CD4-positive, alpha-beta T cell treated with Interleukin-1 beta for 1 hour (primary cell): Measurements from ENCODE around the gene SFT2D2.
A peak's percentile ranks its signal among the peaks of the same experiment; 100 is the strongest.
"Not testable (repeated sequence)": the region's sequence is repeated elsewhere in the genome, so short reads cannot be mapped to it uniquely, and the experiment has no call there.

Experiments
- DNase-seq, 2 donors: peaks; one replicate each; pipeline ENCODE4 v3.0.0-alpha.2; 2020 to 2022

The SFT2D2 gene

DNA sequence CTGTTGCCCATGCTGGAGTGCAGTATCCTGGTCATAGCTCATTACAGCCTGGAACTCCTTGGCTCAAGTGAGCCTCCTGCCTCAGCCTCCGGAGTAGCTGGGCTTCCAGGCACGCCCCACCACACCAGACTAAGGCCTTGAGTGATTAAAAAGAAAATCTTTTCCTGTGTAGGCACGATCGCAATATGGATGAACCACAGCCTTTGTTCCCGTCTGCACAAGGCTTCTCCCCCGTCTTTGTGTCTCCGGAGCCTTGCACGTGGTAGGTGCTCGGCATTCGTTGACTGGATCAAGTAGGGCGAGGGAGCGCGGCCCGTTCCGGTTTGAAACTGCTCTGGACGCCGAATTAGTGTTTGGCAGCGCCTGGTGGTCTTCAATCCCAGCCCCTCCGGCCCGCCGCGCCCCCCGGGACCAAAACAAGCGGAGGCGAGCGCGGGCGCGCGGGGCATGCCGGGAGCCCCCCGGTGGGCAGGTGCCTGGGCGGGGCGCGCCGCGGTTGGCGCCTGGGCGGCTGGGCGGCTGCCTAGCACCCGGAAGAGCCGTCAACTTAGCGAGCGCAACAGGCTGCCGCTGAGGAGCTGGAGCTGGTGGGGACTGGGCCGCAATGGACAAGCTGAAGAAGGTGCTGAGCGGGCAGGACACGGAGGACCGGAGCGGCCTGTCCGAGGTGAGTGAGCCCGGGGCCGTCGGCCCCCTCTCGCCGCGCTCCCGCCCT, at the start of gene SFT2D2:
SFT2D2 (plus strand) TSS at position 529 of the 715 bp plus-strand sequence; CDS start at position 605, 76 bp downstream.
- peak; percentile 75 to 77 for DNase-seq

DNA sequence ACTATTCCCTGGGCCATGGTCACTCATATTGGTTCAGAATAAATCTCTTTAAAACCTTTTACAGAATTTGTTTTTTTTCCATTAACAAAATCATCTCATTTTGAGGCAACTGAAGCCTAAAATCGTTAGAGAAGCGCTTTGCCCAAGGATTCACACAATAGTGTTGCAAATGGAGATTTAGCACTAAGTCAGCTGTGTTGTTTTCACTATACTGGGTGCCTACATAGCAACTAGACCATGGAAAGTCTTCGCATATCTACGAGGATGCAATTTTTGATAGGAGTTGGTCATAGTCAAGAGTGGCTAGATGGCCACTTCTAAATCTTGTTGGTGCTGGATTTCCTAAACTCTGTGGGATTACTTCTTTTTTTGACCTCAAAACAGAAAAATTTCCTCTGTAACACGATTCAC, 47.6 kb upstream of the SFT2D2 start:
- DNase-seq, result no peak

DNA sequence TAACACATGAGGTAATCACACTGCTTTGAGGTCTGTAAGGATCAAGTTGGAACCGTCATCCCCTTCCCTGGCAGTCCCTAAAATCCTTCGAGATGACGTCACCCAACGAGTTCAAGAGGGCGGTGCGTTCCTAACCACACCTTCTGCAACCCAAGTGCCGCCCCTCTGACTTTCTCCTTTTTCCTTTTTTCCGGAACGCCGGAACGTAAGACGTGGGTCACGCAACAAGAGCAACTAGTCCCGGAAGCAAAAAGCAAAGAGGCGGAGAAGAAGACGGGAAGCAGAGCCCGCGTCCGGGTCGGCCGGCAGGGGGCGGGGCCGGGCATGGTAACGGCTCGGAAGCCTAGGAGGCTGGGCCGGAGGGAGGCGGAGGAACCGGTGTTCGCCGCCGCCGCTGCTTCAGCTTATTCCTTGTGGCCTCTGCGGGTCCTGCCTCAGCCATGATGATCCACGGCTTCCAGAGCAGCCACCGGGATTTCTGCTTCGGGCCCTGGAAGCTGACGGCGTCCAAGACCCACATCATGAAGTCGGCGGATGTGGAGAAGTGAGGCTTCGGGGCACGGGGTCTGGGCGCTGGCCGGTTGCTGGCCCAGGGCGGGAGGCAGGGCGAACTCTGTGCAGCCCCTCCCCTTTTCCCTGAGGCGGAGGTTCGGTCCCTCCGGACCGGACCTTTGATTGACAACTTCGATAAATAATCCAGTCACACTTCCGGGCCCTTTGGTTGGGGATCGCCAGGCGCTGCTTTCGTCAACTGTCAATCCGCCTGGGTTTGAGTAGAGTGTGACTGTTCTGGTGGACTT, 47.0 kb upstream of the SFT2D2 start, which contains the start of gene TIPRL:
TIPRL (plus strand) TSS at position 325 of the 800 bp plus-strand sequence; CDS start at position 441, 116 bp downstream.
- DNase-seq, result peak; percentile 93 to 94

DNA sequence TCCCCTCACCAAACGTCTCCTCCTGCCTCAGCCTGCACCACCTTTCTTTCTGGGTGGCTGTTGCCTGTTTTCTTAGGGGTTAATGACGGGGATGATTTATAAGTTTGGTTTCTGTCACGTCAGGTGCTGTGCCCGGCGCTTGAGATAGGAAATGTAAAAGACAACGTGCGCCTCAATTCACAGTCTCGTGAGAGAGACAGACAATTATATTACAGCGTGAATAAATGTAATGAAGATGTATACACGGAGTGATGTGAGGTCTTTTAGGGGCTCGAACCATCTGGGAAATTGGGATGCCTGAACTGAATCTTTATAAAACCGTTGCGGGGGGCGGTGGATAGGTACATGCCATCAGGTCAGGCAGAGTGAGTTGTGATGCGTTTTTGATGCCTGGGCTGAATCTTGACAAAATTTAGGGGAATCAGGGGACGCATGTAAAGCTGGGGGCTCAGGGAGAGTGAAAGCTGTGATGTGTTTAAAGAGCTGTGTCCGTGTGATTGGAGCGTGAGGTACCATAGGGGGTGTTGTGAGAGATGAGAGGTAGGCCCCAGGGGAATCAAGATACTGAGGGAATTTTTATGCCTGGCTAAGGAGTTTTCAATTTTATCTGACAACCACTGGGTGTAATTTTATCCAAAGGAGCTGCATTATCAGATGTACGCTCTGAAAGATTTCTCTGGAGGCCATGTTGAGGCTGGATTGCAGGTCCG, 46.2 kb upstream of the SFT2D2 start:
- DNase-seq, result no peak

DNA sequence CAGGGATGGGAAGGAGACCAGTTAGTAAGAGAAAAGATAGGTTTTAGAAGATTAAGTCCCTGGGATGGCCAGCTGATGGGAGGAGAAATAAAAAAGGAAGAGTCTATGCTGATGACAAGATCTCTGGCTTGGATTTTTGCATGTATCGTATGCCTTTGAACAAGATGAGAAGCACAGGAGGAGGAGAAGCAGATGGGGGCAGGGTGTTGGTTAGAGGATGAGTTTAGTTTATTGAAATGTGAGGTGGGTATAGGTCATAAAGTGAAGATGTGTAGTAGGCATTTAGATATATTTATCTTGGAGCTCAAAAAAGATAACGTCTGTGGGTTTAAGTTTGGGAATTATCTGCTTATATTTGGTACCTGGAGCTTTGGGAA, 45.7 kb upstream of the SFT2D2 start:
- peak in 1 of 2 donors; percentile 4 for DNase-seq

DNA sequence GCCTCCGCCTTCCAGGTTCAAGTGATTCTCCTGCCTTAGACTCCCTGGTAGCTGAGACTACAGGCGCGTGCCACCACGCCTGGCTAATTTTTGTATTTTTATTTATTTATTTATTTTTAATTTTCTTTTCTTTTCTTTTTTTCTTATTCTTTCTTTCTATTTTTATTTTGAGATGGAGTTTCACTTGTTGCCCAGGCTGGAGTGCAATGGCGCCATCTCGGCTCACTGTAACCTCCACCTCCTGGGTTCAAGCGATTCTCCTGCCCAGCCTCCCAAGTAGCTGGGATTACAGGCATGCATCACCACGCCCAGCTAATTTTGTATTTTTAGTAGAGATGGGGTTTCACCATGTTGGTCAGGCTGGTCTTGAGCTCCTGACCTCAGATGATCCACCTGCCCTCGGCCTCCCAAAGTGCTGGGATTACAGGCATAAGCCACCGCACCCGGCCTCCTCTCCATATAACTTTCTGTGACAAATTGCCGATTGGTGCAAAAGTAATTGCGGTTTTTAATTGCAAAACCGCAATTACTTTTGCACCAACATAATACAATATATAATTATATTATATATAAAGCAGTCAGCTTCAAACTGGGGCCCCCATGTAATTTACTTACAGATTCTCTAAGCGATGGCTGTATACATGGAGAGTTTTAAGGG, 44.6 kb upstream of the SFT2D2 start:
- not testable (repeated sequence) for DNase-seq

DNA sequence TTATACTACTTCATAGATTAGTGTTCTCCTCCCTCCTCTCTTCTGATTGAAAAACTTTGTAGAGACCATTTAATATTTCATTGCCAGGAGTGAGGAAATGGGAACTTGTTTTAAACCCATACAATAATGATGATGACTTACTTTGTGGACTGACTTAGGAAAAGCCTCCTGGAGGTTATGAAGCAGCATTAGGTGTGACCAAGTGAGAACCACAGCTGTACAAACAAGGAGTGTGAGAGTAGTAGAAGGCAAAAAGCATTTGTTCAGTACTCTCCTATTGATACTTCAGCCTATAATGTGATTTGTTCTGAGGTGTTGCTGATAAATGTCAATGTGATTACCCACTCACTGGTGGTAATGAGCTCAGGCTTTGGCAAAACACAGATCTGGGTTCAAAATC, 38.6 kb upstream of the SFT2D2 start:
- no peak for DNase-seq

DNA sequence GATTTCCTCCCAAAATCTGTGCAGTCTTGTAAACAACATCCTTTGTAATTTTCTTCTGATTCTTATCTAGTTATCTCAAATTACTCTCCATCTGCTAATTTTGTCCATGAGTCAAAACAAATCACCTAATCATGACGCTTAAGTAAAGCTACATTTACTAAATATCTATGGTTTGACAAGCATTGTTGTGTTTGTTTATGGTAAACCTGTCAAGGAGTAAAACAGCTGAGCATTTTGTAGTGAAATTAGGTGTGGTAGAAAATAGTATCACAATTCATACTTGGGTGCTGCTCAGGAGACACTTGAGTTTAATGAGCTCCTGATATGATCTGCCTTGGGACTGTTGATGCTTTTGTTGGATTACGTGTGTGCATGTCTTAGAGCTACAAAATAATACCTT, 35.4 kb upstream of the SFT2D2 start:
- DNase-seq, result no peak

DNA sequence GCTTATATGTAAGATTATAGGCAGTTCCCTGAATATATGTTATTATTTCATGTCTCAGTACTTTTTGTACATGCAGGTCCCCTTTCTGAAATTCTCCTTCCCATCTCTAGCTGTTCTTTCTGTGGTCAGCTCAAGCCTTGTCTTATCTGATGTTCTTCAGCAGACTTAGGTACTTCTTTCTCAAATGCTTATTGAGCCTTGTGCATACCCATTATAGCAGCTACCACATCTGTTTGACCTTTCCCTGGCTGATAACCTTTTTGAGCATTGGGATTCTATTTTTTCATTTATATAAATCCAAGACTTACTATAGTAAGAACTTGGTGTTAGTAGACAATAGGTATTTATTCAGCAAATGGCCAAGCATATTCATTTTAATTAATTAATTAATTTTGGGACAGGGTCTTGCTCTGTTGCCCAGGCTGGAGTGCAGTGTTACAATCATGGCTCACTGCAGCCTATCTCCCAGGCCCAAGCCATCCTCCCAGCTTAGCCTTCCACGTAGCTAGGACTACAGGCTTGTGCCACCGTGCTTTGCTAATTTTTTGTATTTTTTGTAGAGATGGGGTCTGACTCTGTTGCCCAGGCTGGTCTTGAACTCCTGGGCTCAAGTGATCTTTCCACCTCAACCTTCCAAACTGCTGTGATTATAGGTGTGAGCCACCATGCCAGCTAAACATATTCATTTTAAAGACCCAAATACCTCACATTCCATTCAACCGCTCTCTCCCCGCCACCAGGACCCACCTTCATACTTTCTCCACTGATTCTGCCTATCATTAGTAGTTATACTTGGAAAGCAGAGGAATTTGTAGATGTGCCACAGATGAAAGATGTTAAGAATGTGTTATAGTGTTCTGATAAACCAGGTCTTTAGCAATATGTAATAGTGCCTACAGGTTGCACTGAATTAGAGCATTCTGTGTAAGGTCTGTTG, 30.3 kb upstream of the SFT2D2 start:
- DNase-seq, result no peak

DNA sequence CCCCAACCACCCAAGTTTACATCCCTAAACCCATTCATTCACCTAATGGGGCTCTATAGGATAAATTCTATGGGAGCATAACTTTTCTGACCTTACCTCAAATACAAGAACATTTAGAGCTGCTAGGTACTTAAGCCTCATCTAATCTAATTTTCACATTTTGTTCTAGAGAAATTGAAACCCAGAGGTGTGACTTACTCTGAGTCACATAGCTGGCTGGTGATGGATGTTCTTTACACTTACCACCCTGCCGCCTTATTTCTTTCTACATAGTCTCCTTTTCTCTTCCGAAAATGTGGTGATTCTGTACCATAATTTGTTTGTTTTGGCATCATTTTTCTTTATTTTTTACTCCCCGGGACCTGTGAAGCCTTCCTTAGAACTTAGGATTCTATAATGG, 26.7 kb upstream of the SFT2D2 start:
- DNase-seq, result no peak

DNA sequence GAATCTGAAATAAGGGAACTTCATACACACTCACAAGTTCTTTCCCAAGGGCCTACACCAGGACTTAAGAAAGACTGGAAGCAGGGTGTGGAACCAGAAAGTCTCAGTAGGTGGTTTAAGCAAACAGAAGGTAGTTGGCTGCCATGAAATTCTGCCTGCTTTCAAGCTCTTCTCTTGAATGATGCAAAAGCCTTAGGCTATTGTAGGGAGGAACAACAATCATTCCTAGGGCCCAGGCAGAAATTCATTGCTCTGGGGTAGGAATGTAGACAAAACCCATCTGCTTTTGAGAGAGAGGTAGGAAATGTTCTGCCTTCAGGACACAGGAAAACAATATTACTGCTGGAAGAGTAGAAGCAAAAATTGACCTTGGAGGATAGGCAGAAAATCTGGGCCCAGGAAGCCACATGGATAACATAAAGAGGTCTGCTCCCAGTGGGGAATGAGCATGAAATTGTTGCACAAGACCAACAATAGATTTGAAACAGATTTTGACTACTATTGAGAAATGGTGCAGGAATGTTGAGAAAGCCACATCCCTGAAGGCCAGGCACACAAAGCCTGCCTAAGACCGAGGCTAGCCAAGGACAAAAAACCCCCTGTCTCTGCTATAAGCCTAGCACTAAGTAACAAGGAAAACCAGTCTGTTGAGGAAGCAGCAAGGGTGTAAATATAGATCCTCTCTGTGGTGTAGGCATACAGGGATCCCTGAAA, 22.7 kb upstream of the SFT2D2 start:
- no peak for DNase-seq

DNA sequence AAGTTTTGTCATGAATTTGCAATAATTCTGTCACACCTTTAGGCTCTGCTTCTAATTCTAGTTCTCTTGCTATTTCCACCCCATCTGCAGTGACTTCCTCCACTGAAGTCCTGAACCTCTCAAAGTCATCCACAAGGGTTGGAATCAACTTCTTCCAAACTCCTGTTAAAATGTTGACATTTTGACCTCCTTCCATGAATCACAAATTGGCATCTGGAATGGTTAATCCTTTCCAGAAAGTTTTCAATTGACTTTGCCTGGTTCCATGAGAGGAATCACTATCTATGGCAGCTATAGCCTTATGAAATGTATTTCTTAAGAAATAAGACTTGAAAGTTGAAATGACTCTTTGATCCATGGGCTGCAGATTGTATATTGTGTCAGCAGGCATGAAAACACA, 19.7 kb upstream of the SFT2D2 start:
- no peak for DNase-seq

DNA sequence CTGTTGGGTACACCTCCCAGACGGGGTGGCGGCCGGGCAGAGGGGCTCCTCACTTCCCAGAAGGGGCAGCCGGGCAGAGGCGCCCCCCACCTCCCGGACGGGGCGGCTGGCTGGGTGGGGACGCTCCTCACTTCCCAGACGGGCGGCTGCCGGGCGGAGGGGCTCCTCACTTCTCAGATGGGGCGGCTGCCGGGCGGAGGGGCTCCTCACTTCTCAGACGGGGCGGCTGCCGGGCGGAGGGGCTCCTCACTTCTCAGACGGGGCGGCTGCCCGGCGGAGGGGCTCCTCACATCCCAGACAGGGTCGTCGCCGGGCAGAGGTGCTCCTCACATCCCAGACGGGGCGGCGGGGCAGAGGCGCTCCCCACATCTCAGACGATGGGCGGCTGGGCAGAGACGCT, 18.1 kb upstream of the SFT2D2 start:
- not testable (repeated sequence) for DNase-seq

DNA sequence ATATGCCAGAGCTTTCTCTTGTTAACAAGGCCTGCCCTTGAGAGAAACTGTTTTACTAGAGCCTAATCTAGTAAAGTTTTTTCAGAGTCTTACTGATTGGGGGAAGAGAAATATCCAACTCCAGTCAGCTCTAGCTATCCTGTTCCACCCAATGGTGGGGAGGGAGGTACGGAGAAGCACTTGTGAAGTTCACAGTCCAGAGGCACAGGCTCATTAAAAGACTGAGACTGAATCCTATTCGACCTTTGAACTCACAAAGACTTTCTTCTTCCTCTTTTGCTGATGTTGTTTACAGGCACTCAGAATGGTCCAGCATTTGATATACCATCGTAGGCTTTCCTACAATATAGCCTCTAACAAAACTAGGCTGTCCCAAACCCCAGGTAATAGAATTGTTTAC, 15.5 kb upstream of the SFT2D2 start:
- no peak for DNase-seq

DNA sequence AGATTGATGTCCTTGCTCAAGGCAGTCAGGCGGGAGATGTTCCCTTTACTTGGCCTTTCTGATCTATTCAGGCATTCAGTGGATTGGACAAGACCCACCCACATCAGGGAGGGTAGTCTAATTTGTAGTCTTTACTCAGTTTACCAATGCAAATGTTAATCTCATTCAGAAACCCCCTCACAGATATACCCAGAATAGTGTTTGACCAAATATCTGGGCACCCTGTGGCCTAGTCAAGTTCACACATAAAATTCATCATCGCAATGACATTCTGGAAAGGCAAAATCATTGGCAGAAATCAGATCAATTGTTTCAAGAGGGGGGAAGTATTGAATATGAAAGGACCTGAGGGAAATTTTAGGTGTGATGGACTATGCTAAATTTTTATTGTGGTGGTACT, 12.5 kb upstream of the SFT2D2 start:
- DNase-seq, result no peak

DNA sequence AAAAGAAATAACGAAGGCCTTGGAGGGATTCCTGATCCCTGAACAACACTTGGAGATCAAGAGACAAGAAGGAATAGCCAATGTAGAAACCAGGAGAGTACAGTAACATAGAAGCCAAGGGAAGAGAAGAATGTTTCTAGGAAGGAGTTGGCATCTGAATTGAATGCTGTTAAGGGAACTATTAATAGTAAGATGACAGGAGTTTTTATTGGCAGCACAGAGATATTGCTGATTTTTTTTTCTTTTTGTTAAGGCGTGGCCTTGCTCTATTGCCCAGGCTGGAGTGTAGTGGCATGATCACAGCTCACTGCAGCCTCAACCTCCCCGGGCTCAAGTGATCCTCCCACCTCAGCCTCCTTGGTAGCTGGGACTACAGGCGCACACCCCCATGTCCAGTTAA, 9.6 kb upstream of the SFT2D2 start:
- no peak for DNase-seq

DNA sequence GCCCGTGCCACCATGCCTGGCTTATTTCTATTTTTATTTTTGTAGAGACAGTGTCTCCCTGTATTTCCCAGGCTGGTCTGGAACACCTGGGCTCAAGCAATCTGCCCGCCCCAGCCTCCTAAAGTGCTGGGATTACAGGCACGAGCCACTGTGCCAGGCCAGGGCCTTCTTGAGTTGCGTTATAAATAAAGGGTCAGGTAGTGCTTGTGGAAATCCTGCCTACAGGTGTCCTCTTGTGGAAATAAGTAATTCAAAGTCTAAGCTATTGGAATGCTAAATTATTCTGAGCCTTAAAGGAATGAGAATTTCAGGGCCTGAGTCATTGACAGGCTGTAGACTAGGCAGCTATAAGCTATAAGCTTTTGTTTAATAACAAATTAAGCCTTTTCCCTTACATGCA, 8.1 kb upstream of the SFT2D2 start:
- no peak for DNase-seq

DNA sequence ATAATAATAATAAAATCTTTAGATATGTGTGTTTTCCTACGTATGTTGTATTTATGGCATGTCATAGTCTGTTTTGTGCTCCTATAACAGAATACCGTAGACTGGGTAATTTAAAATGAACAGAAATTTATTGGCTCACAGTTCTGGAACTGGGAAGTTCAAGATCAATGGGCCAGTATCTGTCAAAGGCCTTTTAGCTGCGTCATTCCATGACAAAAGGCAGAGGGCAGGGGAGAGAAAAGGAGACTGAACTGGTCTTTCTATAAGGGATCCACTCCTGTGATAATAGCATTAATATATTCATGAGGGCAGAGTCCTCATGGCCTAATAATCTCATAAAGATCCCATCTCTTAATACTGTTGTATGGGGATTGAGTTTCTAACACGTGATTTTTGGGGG, 7.1 kb upstream of the SFT2D2 start:
- no peak for DNase-seq

DNA sequence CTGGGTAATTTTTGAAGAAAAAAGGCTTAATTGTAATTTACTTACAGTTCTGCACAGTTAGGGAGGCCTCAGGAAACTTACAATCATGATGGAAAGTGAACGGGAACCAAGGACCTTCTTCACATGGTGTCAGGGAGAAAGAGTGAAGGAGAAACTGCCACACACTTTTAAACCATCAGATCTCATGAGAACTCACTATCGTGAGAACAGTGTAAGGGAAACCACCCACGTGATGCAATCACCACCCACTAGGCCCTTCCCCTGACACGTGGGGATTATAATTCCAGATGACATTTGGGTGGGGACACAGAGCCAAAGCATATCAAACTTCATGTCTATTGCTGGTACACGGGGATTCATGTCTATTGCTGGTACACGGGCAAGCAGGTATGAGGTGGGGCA, 5.3 kb upstream of the SFT2D2 start:
- no peak for DNase-seq

DNA sequence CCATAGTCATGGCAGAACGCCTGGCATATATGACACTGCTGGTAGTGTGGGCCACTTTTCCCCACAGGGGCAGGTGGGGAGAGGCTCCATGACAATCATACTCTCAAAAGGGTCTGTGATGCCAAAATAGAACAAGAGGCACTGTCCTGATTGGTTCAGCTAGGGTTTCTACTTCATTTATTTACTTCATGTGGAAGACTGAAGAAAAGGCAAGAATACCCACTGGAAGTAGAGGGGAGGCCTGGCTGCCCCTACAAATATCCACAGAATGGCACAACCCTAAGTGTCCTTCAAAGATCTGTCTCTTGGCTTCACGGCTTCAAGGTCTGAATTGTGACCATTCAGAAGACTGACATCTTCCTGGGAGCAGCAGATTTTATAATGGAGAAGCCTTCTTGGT, 4.5 kb upstream of the SFT2D2 start:
- no peak for DNase-seq

DNA sequence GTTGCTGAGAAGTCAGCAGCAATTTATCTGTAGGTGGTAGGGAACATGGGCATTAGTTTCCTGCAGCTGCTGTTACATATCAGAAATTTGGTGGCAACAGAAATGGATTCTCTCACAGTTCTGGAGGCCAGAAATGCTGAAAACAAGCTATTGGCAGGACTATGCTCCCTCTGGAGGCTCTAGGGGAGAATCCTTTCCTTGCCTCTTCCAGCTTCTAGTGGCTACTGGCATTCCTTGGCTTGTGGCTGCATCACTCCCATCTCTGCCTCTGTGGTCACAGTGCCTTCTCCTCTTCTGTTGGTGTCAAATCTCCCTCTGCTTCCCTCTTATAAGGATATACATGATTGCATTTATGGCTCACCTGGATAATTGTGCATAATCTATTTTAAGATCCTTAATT, 2.5 kb upstream of the SFT2D2 start:
- no peak for DNase-seq
